ENCODE data around the gene RPLP2.

RPLP2 gene

DNA sequence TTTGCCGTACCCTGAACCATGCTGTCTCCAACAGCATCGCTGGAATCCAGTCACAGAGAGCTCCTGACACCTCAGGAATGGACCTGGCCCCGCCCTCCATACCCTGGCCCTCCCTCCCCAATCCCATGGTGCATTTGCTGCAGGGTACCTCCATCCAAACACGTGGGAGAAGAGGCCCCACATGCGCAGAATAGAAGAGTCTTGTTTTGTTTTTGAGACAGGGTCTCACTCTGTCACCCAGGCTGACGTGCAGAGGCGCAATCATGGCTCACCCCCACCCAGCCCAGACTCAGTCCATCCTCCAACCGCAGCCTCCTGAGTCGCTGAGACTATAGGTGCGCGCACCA, 6.6 kb downstream of the RPLP2 start:
- Histone ChIP-seq H3K27ac (replicated peaks) (no peak overlapping the region), H3K27me3 (ENCODE audit: insufficient read depth, poor library complexity, severe bottlenecking) (no peaks in the 10 kb centered on the region), H3K4me3 (replicated peaks; ENCODE audit: insufficient read depth, low read length) (no peak overlapping the region)
- DNase-seq (ENCODE audit: low read depth in 1 of 2, low spot score in 1 of 2) = no peak
- TF ChIP-seq POLR2AphosphoS5 (IDR thresholded peaks at IDR 0.05; ENCODE audit: low read depth) = no peak
- no peak for TF ChIP-seq CTCF (IDR thresholded peaks at IDR 0.05; ENCODE audit: insufficient read depth, low read length)
- TF ChIP-seq SPI1 (IDR thresholded peaks at IDR 0.05; ENCODE audit: borderline replicate concordance, low read depth) = no peak
- TF ChIP-seq, protein P1, sequence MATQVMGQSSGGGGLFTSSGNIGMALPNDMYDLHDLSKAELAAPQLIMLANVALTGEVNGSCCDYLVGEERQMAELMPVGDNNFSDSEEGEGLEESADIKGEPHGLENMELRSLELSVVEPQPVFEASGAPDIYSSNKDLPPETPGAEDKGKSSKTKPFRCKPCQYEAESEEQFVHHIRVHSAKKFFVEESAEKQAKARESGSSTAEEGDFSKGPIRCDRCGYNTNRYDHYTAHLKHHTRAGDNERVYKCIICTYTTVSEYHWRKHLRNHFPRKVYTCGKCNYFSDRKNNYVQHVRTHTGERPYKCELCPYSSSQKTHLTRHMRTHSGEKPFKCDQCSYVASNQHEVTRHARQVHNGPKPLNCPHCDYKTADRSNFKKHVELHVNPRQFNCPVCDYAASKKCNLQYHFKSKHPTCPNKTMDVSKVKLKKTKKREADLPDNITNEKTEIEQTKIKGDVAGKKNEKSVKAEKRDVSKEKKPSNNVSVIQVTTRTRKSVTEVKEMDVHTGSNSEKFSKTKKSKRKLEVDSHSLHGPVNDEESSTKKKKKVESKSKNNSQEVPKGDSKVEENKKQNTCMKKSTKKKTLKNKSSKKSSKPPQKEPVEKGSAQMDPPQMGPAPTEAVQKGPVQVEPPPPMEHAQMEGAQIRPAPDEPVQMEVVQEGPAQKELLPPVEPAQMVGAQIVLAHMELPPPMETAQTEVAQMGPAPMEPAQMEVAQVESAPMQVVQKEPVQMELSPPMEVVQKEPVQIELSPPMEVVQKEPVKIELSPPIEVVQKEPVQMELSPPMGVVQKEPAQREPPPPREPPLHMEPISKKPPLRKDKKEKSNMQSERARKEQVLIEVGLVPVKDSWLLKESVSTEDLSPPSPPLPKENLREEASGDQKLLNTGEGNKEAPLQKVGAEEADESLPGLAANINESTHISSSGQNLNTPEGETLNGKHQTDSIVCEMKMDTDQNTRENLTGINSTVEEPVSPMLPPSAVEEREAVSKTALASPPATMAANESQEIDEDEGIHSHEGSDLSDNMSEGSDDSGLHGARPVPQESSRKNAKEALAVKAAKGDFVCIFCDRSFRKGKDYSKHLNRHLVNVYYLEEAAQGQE (IDR thresholded peaks at IDR 0.05; ENCODE audit: insufficient replicate concordance, low read depth) = no peak
- TF ChIP-seq GABPA (IDR thresholded peaks at IDR 0.05; ENCODE audit: low read depth) = no peak

- no peaks in the 10 kb centered on the region for H3K27me3 ChIP-seq (ENCODE audit: insufficient read depth, poor library complexity, severe bottlenecking)
- peak within 1 kb of the TSS; percentile 70 for H3K4me3 ChIP-seq (replicated peaks; ENCODE audit: insufficient read depth, low read length)
- H3K27ac ChIP-seq (replicated peaks) = peak within 1 kb of the TSS; percentile 80
- no peak for DNase-seq (ENCODE audit: low read depth in 1 of 2, low spot score in 1 of 2)
- TF ChIP-seq POLR2AphosphoS5 (IDR thresholded peaks at IDR 0.05; ENCODE audit: low read depth) (no peak), CTCF (IDR thresholded peaks at IDR 0.05; ENCODE audit: insufficient read depth, low read length) (no peak), GABPA (IDR thresholded peaks at IDR 0.05; ENCODE audit: low read depth) (no peak), SPI1 (IDR thresholded peaks at IDR 0.05; ENCODE audit: borderline replicate concordance, low read depth) (no peak)
- TF ChIP-seq, protein P1 (IDR thresholded peaks at IDR 0.05; ENCODE audit: insufficient replicate concordance, low read depth) = no peak
Measured at GRCh38 chr11:818396-819128, 8.8 kb downstream of the RPLP2 start, which contains the start of gene PNPLA2. TSS of gene PNPLA2 (plus strand) at chr11:818914. CDS start at chr11:819719, 805 bp downstream.

- Histone ChIP-seq H3K4me3 (replicated peaks; ENCODE audit: insufficient read depth, low read length) (peak overlapping the region; percentile 70), H3K27me3 (ENCODE audit: insufficient read depth, poor library complexity, severe bottlenecking) (no peaks in the 10 kb centered on the region), H3K27ac (replicated peaks) (peak overlapping the region; percentile 80)
- TF ChIP-seq CTCF (IDR thresholded peaks at IDR 0.05; ENCODE audit: insufficient read depth, low read length) = no peak
- no peak for TF ChIP-seq SPI1 (IDR thresholded peaks at IDR 0.05; ENCODE audit: borderline replicate concordance, low read depth)
- TF ChIP-seq, protein P1 (IDR thresholded peaks at IDR 0.05; ENCODE audit: insufficient replicate concordance, low read depth) = peak; percentile 46
- TF ChIP-seq POLR2AphosphoS5 (IDR thresholded peaks at IDR 0.05; ENCODE audit: low read depth) = peak; percentile 55; the same call in 1 of the 2 replicates
- no peak for TF ChIP-seq GABPA (IDR thresholded peaks at IDR 0.05; ENCODE audit: low read depth)
- peak in 1 of 2 experiments; percentile 87 for DNase-seq (ENCODE audit: low read depth in 1 of 2, low spot score in 1 of 2)
Measured at GRCh38 chr11:819129-819931, 9.6 kb downstream of the RPLP2 start.

Measured in HL-60 (cell line).